Progenitor cell of endocrine pancreas (in vitro differentiated cells): Measurements from ENCODE around the gene ZNHIT2. TPM values are rescaled to one million over a fixed set of nuclear protein-coding genes. Genes with fewer than 3 reads are reported as not detected.

Source experiments
- DNase-seq: peaks from one replicate; pipeline ENCODE4 v3.0.0; 2021; ENCODE audit warnings: low spot score; ENCODE audit not compliant: unreplicated experiment
- H3K27ac Mint-ChIP-seq: 2 replicates; pipeline ENCODE4 v1.8.0; 2021; ENCODE audit warnings: mild to moderate bottlenecking, moderate library complexity, mixed read lengths
- H3K27me3 Mint-ChIP-seq: 2 replicates; pipeline ENCODE4 v1.8.0; 2021; ENCODE audit warnings: mixed read lengths
- H3K36me3 Mint-ChIP-seq: 2 replicates; pipeline ENCODE4 v1.8.0; 2022; ENCODE audit warnings: mixed read lengths; ENCODE audit not compliant: insufficient read depth
- H3K4me1 Mint-ChIP-seq: 2 replicates; pipeline ENCODE4 v1.8.0; 2021; ENCODE audit warnings: low read depth, mixed read lengths
- H3K4me3 Mint-ChIP-seq: 2 replicates; pipeline ENCODE4 v1.8.0; 2021; ENCODE audit warnings: low read depth, mild to moderate bottlenecking, moderate library complexity, mixed read lengths
- H3K9me3 Mint-ChIP-seq: 2 replicates; pipeline ENCODE4 v1.8.0; 2021; ENCODE audit warnings: low read depth, mixed read lengths
- CTCF ChIP-seq: fragments of 200-600 bp; sonication (generic); IDR thresholded peaks from one replicate; pipeline ENCODE4 v1.5.0; 2021; ENCODE audit warnings: antibody characterized with exemption, mild to moderate bottlenecking; ENCODE audit not compliant: unreplicated experiment
- total RNA-seq: library from RNA; stranded (reverse); gene quantifications from 2 replicates; pipeline ENCODE4 v1.2.1, GENCODE V29; 2021

The ZNHIT2 gene
- total RNA-seq, 1 donor from 2014 or later = 11.8 TPM

- H3K4me3 Mint-ChIP-seq = peak overlapping the region; percentile 95
Measured at GRCh38 chr11:65112546-65113360, 4.7 kb downstream of the ZNHIT2 start.

GRCh38 chr11:65111744-65112545, 5.6 kb downstream of the ZNHIT2 start, which contains the start of gene TM7SF2:
TM7SF2 (plus strand) TSS chr11:65111872; CDS start chr11:65112016, 144 bp downstream.
- H3K9me3 Mint-ChIP-seq = no peaks in the 10 kb centered on the region
- no peak for TF ChIP-seq CTCF
- H3K4me3 Mint-ChIP-seq = peak within 1 kb of the TSS; percentile 95
- H3K27ac Mint-ChIP-seq = peak within 1 kb of the TSS; percentile 95
- H3K27me3 Mint-ChIP-seq = no peaks in the 10 kb centered on the region
- H3K36me3 Mint-ChIP-seq = peaks cover 1% of the 10 kb centered on the region
- peaks cover 9% of the 10 kb centered on the region for H3K4me1 Mint-ChIP-seq
- DNase-seq = peak; percentile 88

More at GRCh38 chr11:65112546-65113360, 4.7 kb downstream of the ZNHIT2 start:
- peak; percentile 65 for DNase-seq
- peaks cover 9% of the 10 kb centered on the region for H3K4me1 Mint-ChIP-seq
- peaks cover 1% of the 10 kb centered on the region for H3K36me3 Mint-ChIP-seq
- TF ChIP-seq CTCF = peak; percentile 88
- H3K27me3 Mint-ChIP-seq = no peaks in the 10 kb centered on the region
- H3K27ac Mint-ChIP-seq = peak overlapping the region; percentile 87
- H3K9me3 Mint-ChIP-seq = no peaks in the 10 kb centered on the region

GRCh38 chr11:65111159-65111743, 6.2 kb downstream of the ZNHIT2 start:
- Mint-ChIP-seq H3K27me3 (no peaks in the 10 kb centered on the region), H3K36me3 (peaks cover 1% of the 10 kb centered on the region), H3K4me3 (peak overlapping the region; percentile 95), H3K4me1 (peaks cover 9% of the 10 kb centered on the region), H3K27ac (peak overlapping the region; percentile 95), H3K9me3 (no peaks in the 10 kb centered on the region)
- no peak for TF ChIP-seq CTCF
- DNase-seq = no peak

- H3K9me3 Mint-ChIP-seq = no peaks in the 10 kb centered on the region
- peaks cover 9% of the 10 kb centered on the region for H3K4me1 Mint-ChIP-seq
- no peak overlapping the region for H3K4me3 Mint-ChIP-seq
- peak; percentile 89 for TF ChIP-seq CTCF
- peaks cover 1% of the 10 kb centered on the region for H3K36me3 Mint-ChIP-seq
- H3K27ac Mint-ChIP-seq = no peak overlapping the region
- DNase-seq = peak; percentile 92
- H3K27me3 Mint-ChIP-seq = no peaks in the 10 kb centered on the region
Measured at GRCh38 chr11:65110354-65110861, 7.1 kb downstream of the ZNHIT2 start.
